22Rv1 (cell line): Measurements from ENCODE around the gene PRDM10.
A peak's percentile ranks its signal among the peaks of the same experiment; 100 is the strongest.

Experiments
- H3K27ac ChIP-seq: fragments of 450-650 bp; 2 replicates; pipeline ENCODE4 v1.5.1; 2017
- ZFX ChIP-seq: fragments of 450-650 bp; IDR thresholded peaks from 2 replicates; pipeline ENCODE4 v1.6.1; 2017; ENCODE audit warnings: antibody characterized with exemption, borderline replicate concordance
- TF ChIP-seq, protein P1 (sequence below): fragments of 450-650 bp; IDR thresholded peaks from 2 replicates; pipeline ENCODE4 v1.5.1; 2017; ENCODE audit warnings: mild to moderate bottlenecking

PRDM10 gene

DNA sequence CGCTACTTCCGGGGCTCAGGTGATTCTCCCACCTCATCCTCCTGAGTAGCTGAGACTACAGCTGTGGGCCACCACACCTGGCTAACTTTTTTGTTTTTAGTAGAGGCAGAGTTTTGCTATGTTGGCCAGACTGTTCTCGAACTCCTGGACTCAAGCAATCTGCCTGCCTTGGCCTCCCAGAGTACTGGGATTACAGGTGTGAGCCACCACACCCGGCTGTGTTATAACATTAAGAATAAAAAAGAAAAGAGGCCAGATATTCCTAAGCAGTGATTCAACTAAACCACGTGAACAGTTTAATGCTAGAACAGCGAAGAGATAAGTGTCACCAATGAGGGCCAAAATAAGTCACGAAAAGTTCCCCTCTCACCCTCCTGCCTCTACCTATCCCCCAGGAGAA, 3.7 kb downstream of the PRDM10 start:
- peak overlapping the region; percentile 100 for H3K27ac ChIP-seq
- TF ChIP-seq, protein P1, sequence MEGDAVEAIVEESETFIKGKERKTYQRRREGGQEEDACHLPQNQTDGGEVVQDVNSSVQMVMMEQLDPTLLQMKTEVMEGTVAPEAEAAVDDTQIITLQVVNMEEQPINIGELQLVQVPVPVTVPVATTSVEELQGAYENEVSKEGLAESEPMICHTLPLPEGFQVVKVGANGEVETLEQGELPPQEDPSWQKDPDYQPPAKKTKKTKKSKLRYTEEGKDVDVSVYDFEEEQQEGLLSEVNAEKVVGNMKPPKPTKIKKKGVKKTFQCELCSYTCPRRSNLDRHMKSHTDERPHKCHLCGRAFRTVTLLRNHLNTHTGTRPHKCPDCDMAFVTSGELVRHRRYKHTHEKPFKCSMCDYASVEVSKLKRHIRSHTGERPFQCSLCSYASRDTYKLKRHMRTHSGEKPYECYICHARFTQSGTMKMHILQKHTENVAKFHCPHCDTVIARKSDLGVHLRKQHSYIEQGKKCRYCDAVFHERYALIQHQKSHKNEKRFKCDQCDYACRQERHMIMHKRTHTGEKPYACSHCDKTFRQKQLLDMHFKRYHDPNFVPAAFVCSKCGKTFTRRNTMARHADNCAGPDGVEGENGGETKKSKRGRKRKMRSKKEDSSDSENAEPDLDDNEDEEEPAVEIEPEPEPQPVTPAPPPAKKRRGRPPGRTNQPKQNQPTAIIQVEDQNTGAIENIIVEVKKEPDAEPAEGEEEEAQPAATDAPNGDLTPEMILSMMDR = no peak
- no peak for TF ChIP-seq ZFX

DNA sequence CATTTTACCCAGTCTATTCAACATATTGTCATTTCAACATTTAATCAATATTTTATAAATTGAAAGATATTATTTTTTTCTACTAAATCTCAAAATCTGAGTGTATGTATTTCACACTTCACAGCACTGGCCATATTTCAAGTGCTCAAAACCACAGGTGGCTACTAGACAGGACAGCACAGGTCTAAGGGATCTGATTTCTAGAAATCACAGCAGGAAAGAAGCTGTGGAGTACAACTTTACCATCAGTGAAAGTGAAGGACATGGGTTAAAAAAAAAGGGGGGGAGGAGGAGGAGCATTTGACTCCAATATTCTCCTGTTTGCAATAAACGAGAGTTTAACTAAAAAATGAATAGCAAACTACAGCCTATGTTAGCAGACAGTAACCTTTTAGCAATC, 4.5 kb downstream of the PRDM10 start:
- peak overlapping the region; percentile 100 for H3K27ac ChIP-seq
- TF ChIP-seq, protein P1 = no peak
- no peak for TF ChIP-seq ZFX

DNA sequence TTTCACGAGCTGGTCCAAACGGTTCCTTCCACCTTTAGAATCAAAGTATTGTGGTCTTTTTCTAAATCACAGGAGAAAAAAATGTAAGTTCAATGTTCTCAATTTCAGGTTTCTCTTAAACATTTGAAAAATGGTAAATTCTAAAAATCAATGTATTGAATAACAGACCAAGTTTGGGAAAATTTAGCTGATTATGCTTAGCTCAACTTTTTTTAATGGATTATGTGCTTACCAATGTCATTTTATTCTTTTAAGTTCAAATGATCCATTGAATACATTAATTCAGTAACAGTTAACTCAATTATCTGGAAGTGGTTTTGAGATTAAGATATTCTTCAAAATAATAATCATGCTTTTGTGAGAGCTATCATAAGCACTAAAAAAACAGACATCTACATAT, 5.1 kb downstream of the PRDM10 start:
- TF ChIP-seq, protein P1 = no peak
- TF ChIP-seq ZFX = no peak
- H3K27ac ChIP-seq = peak overlapping the region; percentile 100

DNA sequence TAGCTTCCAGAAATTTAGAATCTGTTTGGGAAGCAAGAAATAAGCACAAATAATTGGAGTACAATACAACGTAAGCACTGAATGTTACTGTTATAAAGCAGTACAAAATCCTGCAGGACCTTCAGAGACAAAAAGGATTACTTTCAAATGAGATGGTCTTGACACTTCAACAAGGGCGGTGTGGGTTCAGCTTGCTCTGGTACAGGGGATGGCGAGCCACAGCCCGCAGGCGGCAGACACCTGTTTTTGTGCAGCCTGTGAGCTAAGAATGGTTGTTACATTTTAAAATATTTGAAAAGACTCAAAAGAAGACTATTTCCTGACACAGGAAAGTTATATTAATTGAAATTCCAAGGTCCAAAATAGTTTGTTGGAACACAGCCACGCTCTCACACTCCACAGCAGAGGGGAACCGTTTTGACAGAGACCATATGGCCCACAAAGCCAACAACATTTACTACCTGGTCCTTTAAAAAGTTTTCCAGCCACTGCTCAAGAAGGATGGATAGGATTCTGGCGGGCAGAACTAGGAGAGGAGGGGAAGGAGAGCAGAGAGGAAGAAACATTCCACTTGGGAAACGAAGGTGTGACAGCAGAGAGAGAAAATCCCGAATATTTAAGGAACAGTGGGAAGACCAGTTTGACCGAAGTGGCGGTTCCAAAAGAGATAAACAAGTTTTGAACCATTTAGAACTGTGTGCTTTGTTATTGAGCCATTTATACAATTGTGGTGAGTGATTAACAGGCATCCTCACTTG, 6.3 kb downstream of the PRDM10 start:
- TF ChIP-seq, protein P1 = no peak
- TF ChIP-seq ZFX = no peak
- H3K27ac ChIP-seq = peak overlapping the region; percentile 100

DNA sequence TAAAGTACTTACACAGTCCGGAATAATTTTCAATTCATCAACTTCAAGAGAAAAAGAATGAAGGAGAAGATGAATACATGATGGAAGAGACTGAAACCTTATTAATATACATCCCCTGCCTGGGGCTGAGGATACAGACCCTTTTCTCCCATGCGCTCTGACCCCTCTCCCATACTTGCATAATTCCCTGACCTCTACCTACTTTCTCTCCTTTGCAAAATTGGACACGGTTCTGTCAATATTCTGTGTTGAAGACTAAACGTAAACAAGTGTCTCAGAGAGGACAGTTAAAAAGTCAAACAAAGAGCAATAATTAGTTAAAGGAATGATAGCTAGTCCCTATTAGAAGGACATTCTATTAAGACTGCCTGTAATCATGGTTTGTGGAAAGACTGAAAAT, 7.5 kb downstream of the PRDM10 start:
- TF ChIP-seq ZFX = no peak
- TF ChIP-seq, protein P1 = no peak

DNA sequence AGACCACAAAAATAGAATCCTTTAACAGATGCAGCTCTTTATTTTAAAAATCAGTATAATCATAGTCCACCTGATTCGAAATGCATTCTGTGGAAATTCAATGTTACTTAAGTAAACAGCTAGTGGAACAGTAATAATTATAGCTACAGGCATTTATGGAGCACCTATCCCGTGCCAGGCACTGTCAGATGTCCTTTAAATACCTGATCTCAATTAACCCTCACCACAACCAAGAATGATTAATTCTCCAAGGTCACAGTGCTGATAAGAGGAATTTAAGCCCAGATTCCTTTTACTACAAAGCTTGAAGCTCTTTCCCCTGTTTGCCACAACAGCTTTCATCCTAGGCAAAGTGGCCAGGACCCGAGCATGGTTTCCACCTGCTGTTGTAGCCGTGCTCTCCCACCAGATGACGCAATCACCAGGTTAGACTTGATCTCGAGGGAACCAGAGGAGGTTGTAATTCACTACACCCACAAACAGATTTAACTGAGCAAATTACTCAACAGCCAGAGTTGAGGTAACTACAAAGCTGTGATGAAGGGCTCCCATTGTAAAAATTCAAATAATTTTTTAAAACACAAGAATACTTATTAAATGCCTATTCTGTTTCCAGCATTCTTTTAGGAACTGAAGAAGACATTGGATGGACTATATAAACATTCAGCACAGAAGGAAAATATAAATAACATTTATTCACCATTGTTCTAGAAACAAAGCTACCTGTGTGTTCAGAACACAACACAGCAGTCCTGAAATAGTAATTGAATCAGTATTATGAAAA, 10.3 kb downstream of the PRDM10 start:
- peak overlapping the region; percentile 42 for H3K27ac ChIP-seq
- TF ChIP-seq, protein P1 = peak; percentile 65
- TF ChIP-seq ZFX = no peak

More for the DNA sequence above, 7.5 kb downstream of the PRDM10 start:
- no peak overlapping the region for H3K27ac ChIP-seq
